ENCODE measurements around the gene IGHMBP2.

IGHMBP2 gene

DNA sequence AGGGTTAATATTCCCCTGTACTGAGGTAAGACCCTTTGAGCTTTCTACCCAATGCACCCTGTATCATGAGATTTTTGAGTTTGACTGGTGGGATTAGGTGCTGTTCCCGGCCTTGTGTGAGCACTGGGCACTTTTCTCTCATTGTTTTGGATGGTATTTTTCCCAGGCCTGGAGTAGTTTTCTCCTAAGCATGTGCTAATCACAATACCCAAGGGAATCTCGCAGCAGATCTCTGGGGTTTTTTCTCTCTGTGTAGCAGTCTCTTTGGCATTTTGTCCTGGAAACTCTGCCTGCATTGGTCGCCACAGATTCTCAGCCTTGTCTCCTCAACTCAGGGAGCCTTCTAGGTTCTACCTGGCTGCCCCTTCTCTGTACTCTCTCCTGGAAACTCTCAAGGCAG is 19.9 kb downstream of the IGHMBP2 start:
- no peak for DNase-seq (ENCODE audit: low read depth, low spot score)
- H3K4me3 ChIP-seq (ENCODE audit: low read length), result no peak overlapping the region

DNA sequence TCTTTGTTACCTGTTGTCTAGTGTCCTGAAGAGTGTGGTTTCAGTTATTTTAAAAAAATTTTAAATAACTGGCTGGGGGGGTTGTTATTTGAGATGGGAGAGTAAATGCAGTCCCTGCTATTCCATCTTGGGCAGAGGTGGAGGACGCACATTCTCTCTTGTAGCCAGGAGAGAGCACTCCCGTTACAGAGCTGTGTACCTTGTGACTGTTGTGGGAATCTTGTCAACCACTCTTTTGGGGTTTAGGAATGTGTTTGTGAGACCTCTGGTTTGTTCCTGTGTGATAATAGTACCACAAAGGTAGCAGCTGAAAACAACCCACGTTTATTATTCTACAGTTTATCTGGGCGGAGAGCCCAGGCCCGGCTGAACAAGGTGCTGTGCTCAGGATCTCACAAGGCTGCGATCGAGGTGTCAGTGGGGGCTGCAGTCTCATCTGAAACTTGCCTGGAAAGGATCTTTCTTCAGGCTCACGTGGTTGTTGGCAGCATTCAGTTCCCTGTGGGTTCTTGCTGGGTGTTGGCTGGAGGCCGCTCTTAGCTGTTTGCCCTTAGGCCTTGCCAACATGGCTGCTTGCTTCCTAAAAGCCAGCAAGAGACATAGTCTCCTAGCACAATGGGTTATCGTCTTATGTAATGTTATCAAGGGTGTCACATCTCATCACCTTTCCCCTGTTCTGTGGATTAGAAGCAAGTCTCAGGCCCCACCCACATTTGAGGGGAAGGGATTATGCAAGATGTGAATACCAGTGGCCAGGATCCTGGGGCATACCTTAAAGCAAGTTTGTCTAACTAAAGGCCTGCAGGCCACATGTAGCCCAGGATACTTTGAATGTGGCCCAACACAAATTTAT is 20.6 kb downstream of the IGHMBP2 start:
- H3K4me3 ChIP-seq (ENCODE audit: low read length), result no peak overlapping the region
- DNase-seq (ENCODE audit: low read depth, low spot score), result no peak

DNA sequence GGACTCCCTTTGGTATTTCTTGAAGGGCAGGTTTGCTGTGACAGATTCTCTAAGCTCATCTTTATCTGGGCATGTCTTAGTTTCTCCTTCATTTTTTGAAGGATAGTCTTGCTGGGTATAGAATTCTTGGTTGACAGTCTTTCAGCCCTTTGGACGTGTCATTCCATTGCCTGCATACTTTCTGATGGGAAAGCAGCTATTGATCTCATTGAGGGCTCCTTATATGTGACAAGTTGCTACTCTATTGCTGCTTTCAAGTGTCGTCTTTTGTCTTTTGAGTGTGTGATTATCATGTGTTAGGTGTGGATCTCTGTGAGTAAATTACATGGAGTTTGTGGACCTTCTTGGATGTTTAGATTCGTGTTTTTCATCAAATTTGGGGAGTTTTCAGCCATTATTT is 21.9 kb downstream of the IGHMBP2 start:
- no peak for DNase-seq (ENCODE audit: low read depth, low spot score)
- H3K4me3 ChIP-seq (ENCODE audit: low read length), result no peak overlapping the region

DNA sequence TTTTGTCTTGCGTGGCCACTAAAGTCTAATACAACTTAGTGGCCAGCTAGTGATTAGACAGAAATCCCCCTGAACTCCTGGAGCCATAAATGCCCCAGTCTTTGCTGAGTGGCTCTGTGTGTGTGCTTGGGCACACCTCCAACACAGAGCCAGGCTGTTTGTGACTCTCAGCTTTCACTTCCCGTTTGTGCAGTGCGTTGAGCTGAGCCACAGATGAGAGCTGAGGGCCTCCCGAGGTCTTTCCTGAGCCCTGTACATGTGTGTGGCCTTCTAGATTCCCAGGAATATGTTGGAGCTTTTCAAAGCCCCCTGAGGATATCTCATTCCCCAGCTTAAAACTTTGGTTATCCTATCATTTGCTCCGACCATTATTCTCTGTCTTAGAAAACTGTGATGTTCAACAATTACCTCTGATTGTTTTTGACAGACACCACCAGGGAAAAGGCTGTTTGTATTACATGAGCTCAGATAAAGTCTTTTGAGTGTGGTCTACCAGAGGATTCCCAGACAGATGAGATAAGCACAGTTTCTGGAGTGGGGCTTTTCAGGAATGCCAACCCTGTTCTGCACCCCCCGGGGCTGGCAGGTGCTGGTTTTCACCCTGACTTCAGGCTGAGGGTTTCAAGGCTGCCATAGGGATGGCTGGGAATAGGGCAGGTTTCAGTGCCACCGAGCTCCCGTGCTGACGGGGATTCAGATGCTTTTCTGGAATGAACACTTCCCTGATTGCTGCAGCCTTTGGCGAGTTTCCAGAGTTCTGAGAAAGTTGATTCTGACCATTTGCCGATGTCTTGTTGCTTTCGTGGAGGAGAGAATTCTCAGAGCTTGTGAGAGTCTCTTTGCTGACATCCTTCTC is 23.8 kb downstream of the IGHMBP2 start:
- no peak overlapping the region for H3K4me3 ChIP-seq (ENCODE audit: low read length)
- no peak for DNase-seq (ENCODE audit: low read depth, low spot score)

DNA sequence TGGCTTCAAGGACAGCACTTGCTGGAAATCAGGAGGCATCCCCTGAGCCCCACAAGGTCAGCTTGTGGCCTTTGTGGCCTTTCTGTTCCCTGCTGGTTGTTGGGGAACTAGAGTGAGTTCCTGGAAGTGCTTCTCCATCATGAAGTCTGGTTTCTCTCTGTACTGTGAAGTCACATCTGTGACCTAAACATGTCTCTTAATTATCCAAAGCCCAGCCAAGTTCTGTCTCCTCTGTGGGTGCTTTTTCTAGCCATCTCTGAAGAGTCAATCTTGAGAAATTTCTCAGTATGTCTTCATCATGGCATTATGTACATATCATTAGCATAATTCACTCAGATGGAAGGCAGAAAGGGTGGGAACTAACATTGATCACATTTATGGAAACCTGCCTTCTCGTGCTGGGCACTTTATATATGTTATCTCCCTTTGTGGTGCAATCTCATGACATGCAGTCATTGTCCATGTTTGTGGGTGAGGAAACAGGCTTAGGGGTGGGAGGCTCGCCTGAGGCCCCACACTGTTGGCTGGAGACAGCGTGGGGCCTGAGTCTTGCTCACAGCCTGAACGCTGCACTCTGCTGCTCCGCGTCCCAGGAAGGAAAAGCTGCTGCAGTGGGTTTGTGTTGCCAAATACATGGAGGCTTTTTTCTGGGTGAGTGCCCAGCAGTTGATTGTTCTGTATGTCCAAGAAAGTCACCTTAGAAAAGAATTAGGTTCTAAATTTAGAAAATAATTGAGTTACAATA is 24.6 kb downstream of the IGHMBP2 start:
- DNase-seq (ENCODE audit: low read depth, low spot score), result no peak

DNA sequence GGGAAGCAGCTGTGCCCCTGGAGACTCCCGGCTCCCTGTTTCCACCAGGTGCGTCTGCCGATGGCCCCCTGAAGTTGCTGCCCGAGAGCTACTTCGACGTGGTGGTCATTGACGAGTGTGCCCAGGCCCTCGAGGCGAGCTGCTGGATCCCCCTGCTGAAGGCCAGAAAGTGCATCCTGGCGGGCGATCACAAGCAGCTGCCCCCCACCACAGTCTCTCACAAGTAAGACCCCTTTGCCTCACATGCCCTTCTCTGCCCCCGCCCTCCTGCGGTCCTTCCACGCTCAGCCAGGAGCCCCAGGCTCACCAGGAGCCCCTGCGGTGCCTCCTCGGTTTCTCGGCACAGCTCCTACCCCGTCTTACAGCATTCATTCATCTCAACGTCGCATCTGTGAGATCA is 25.4 kb downstream of the IGHMBP2 start:
- H3K4me3 ChIP-seq (ENCODE audit: low read length), result no peak overlapping the region
- DNase-seq (ENCODE audit: low read depth, low spot score), result no peak

More for the DNA sequence above, 24.6 kb downstream of the IGHMBP2 start:
- H3K4me3 ChIP-seq (ENCODE audit: low read length), result no peak overlapping the region

DNA sequence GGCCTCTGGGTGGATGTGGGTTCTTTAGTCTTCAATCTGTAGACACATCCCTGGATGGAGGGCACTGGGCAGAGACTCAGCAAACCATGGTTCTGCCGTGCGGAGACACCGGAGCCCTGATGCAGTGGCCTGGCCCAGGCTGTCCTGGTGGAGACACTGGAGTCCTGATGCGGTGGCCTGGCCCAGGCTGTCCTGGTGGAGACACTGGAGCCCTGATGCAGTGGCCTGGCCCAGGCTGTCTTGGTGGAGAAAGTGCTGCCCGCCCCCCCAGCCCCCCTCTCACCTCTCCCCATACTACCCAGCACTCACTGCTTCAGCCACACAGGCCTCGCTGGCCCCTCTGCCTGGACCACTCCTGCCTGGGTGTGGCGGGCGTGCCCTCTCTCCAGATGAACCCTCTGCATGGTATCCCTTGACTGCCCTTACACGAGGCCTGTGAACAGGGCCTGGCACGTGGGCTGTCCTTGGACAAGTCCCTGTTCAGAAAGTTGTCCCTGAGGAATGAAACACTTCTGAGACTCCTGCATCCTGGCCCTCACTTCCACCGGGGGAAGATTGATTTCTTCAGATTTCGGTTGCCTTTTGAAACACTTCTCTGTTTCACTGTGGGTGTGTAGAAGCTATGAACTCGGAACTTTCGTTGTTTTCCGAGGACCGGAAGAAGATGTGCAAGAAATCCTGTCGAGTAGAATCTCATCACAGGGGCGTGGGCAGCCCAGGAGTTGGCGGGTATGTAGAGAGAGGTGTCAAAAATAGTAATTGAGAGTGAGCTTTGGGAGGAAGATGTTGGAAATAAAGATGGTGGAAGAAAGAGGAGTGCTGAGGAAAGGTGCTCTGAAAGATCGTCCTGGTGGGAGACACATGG is 26.2 kb downstream of the IGHMBP2 start:
- DNase-seq (ENCODE audit: low read depth, low spot score), result no peak
- H3K4me3 ChIP-seq (ENCODE audit: low read length), result no peak overlapping the region

DNA sequence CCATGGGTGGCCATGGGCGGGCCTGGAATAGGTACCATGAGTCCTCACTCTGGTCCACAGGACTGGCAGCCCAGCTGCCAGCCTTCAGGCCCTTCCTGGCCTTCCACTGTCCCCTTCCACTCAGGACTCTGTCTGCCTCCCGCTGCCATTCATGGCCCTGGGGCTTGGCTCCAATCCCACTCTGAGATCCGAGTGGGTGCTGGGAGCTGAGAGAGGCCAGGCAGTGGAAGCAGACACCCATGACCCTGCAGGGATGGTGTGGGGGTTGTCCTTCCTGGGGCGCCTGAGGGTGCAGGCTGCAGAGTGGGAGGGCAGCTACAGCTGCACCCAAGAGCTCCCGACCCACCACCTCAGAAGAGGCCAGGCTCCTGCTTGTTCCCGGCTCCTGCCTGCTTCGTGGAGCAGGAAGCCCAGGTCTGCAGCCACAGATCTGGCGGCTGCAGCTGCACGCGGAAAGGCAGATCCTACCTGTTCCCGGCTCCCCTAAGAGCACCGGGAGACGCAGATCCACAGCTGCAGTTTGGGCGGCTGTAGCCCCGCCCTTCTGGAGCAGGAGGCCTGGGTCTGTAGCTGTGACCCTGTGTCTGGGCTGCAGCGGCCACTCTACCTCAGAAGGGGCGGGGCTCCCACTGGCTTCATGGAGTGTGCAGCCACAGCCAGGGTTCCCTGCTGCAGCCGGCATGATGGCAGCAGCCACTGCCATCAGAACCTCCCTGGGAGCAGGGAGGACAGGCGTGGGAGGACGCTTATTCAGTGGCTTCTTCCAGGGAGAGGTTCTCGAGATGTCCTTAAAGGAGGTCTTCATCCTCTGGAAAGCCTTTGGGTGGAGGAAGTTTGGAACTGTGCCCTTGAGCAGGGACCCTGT is 27.5 kb downstream of the IGHMBP2 start:
- no peak overlapping the region for H3K4me3 ChIP-seq (ENCODE audit: low read length)
- DNase-seq (ENCODE audit: low read depth, low spot score), result no peak

DNA sequence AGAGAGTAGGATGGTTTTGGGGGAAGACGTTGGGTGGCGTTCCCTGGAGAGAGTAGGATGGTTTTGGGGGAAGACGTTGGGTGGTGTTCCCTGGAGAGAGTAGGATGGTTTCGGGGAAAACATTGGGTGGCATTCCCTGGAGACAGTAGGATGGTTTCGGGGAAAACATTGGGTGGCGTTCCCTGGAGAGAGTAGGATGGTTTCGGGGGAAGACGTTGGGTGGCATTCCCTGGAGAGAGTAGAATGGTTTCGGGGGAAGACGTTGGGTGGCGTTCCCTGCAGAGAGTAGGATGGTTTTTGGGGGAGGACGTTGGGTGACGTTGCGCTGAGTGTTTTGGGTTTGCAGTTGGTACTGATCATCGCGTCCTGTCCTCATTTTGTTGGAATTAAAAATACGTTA is 28.2 kb downstream of the IGHMBP2 start:
- DNase-seq (ENCODE audit: low read depth, low spot score), result no peak

DNA sequence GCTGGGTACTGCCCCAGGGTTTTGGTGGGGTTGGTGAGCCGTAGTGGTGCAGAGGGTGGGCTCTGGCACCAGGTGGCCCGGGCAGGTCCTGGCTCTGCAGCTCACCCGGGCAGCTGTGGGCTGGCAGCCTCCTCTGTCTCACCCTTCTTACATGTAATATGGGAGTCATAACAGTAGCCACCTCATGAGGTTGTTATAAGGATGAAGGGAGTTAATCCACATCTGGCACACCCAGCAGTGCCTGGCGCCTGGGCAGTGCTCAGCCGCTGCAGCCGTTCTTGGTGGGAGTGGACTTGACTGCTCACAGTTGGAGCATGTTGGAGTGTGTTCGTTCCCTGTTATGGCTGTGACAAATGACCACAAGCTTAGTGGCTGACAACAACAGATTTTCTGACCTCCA is 28.7 kb downstream of the IGHMBP2 start:
- no peak overlapping the region for H3K4me3 ChIP-seq (ENCODE audit: low read length)
- no peak for DNase-seq (ENCODE audit: low read depth, low spot score)

More for the DNA sequence above, 28.2 kb downstream of the IGHMBP2 start:
- H3K4me3 ChIP-seq (ENCODE audit: low read length), result no peak overlapping the region

DNA sequence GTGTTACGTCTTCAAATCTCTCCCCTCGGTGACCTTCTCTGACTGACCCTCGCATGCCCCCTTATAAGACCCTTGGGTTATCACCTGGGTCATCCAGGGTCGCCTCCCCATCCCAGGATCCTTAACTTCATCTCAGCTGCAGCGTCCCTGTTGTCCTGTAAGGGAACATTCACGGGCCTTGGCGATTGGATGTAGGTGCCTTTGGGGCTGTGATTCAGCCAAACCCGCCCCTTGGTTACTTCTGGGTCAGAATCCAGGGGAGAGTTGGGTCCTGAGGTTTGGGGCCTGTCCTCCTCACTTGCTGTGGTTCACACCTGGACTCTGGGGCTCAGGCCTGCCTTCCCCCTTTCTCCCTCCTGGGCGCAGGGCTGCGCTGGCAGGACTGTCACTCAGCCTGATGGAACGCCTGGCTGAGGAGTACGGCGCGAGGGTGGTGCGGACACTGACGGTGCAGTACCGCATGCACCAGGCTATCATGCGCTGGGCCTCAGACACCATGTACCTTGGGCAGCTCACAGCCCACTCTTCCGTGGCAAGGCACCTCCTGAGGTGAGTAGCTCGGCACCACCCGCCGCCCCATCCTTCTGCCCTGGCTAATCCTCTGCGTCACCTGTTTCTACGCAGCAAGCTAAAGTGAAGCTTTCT is 29.4 kb downstream of the IGHMBP2 start:
- no peak overlapping the region for H3K4me3 ChIP-seq (ENCODE audit: low read length)
- DNase-seq (ENCODE audit: low read depth, low spot score), result no peak

DNA sequence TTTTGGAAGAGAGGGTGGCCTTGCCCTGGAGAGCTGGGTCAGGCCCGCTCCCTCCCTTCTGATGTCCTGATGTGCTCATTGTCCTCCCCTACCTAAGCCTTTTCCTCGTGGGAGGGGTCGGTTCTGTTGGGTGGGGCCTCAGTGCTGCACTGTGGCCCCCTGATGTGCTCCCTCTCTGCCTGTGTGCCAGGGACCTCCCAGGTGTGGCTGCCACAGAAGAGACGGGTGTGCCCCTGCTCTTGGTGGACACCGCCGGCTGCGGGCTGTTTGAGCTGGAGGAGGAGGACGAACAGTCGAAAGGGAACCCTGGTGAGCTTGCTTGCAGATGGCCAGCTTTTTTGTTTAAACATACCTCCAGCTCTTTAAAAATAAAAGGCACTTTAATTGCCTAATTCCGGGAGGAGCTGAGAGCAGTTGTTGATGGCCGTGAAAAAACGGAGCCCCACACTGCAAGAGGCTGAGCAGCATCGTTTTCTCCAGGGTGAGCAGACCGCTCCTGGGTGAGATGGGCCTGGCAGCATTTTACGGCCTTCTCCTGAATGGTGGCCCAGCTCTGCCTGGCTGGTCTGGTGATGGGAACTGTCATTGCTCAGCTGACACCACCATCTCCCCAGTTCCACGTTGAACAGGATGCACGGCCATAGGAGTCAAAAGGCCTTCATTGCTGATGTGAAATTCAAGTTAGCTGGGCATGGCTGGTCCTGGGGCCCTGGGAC is 30.1 kb downstream of the IGHMBP2 start:
- H3K4me3 ChIP-seq (ENCODE audit: low read length), result no peak overlapping the region
- DNase-seq (ENCODE audit: low read depth, low spot score), result no peak

DNA sequence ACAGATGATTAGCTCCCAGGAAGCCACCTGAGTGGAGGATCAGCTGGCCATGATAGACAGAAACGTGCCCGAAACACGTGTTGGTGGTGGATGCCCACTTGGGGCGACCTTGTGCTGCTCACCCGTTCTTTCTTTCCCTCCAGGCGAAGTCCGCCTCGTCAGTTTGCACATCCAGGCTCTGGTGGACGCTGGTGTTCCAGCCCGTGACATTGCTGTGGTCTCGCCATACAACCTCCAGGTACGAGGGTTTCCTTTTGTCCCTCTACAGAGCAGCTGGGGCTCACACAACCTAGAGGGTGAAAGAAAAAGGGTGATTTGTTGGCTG is 30.6 kb downstream of the IGHMBP2 start:
- no peak overlapping the region for H3K4me3 ChIP-seq (ENCODE audit: low read length)
- DNase-seq (ENCODE audit: low read depth, low spot score), result no peak

DNA sequence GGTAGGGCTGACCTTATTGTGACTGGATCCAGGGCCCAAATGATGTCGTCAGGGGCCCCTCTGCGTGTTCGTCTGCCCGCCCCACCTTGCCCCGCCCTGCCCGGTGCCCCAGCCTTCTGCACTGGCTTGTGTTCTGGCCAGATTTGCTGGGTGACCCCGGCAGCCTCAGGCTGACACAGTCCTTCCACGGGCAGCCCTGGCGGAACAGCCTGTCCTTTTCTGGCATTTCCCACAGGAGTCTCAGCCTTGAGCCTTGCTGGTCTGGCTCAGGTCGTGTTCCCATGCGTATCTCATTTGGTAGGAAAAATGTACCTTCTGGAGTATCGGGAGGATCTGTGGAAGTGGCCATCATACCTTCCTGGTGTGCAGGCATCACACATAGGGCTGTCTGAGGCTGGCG is 31.0 kb downstream of the IGHMBP2 start:
- no peak for DNase-seq (ENCODE audit: low read depth, low spot score)
- H3K4me3 ChIP-seq (ENCODE audit: low read length), result no peak overlapping the region

DNA sequence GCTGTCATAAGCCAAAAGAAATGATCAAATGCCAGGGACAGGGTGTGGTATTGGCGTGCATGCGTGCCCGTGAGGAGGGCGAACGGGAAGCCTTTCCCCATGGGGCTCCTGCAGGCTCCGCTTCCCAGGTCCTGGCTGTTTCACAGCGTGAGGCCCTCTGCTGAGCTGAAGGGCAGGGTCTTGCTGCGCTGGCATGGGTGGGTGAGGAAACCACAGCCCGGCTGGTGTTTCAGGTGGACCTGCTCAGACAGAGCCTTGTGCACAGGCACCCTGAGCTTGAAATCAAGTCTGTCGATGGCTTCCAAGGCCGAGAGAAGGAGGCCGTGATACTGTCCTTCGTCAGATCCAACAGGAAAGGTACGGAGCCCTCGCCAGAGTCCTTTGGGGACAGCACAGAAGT is 31.4 kb downstream of the IGHMBP2 start:
- H3K4me3 ChIP-seq (ENCODE audit: low read length), result no peak overlapping the region
- DNase-seq (ENCODE audit: low read depth, low spot score), result no peak

DNA sequence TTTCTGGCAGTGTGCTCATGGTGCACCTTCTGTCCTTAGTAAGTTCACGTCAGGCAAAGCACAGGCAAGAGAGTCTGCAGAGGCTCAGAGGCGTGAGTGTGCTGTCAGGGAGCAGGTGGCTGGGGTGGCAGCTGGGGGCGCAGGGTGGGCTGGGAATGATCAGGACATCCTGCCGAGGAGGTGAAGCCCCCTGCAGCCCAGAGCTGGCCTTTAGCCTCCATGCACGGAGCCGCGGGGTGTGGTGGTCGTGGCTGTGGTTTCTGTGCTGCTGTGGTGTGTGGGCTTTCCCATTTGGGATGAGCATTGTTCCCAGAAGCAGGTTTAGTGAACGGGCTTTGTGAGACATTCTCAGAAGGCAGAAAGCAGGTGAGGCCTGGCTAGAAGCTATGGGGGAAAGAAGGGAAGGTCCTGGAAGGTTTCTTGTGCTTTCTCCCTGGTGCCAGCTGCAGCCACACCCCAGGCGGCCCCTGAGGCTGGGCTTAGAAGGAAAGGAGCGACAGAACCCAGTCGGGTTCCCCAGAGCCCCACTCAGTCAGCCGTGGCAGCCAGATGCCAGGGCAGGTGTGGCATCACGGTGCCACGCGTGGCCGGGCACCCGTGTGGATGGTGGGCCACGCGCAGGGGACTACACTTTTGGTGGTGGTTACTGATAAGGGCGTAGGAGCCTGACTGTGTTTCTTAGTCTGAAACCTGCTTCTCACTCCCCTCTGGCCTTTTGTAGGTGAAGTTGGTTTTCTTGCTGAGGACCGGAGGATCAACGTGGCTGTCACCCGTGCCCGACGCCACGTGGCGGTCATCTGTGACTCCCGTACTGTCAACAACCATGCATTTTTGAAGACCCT is 32.0 kb downstream of the IGHMBP2 start:
- no peak for DNase-seq (ENCODE audit: low read depth, low spot score)
- no peak overlapping the region for H3K4me3 ChIP-seq (ENCODE audit: low read length)
